HG02642 (cell line): ENCODE results near the gene C1QTNF12.

Experiments used
- ATAC-seq: cut with Tn5 transposase; IDR thresholded peaks from one replicate; pipeline ENCODE4 v1.9.1; 2021; ENCODE audit warnings: mild to moderate bottlenecking; ENCODE audit not compliant: unreplicated experiment, poor library complexity

The C1QTNF12 gene

DNA sequence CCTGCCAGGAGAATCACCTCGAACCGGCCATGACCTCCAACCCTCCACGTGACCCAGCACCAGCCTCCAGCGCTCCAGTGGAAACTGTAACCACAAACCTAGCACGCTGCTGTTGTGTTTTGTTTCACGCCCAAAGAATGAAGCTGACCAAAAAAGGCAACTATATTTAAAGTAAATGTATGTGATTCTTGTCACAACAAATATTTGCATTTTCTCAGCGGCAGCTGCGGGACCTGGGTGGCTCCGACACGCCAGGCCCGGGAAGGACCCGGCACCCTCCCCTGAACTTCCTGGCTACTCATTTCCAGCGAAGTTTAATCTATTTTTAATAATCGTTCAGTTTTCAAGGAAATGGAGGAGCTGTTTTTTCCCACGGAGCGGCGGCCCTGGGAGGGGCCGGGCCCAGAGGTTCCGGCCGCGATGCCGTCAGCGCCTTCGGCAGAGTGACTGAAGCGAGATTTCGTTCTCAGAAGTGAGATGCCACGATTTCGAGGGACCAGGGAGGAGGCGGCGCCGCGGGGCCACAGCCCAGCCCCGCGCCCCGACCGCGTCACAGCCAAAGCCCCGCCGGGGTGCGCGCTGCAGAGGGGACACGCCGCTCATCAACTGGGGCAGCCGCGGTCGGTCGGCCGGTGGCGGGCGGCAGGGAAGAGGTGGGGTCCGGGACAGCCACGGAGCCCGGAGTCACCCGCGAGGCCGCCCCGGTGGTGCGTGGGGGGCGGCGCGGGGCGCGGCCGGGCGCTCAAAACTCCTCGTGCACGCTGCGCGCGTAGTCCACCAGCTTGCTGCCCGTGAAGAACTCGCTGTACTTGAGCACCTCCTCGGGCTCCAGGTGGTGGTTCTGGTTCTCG, 29.5 kb downstream of the C1QTNF12 start:
- no peak for ATAC-seq

DNA sequence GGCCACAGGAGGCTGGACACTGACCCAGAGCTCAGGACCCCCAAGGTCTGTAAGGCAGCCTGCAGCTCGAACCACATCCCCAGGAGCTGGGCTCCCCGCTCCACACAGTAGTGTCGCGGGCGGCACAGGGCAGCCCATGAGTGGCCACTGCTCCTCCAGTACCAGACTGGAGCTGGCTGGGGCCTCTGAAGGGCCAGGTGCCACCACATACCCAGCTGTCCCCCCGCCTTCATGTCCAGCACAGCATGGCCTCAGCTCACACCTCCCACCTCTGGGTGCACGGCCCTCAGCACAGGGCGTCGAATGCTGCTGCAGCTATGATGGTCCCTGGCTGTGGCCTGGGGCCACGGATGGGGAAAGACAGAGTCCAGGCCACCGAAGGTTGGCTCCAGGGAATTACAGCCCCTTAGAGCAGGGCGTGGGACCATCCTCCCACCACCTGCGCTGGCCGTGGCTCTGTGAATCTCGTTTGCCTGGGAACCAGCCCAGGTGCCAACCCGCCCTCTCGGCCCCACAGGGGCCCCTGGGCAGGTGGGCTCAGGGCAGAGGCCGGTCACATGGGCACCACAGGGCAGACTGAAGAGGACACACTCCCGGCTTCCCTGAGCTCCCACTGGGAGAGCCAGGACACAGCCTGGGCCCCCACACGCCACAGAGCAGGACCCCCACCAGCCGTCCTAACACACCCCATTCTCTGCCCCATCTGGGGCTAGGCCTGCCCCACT, 30.5 kb downstream of the C1QTNF12 start:
- ATAC-seq = no peak

- ATAC-seq = no peak
These were observed 31.3 kb downstream of the C1QTNF12 start for GRCh38 chr1:1215080-1215676.

DNA sequence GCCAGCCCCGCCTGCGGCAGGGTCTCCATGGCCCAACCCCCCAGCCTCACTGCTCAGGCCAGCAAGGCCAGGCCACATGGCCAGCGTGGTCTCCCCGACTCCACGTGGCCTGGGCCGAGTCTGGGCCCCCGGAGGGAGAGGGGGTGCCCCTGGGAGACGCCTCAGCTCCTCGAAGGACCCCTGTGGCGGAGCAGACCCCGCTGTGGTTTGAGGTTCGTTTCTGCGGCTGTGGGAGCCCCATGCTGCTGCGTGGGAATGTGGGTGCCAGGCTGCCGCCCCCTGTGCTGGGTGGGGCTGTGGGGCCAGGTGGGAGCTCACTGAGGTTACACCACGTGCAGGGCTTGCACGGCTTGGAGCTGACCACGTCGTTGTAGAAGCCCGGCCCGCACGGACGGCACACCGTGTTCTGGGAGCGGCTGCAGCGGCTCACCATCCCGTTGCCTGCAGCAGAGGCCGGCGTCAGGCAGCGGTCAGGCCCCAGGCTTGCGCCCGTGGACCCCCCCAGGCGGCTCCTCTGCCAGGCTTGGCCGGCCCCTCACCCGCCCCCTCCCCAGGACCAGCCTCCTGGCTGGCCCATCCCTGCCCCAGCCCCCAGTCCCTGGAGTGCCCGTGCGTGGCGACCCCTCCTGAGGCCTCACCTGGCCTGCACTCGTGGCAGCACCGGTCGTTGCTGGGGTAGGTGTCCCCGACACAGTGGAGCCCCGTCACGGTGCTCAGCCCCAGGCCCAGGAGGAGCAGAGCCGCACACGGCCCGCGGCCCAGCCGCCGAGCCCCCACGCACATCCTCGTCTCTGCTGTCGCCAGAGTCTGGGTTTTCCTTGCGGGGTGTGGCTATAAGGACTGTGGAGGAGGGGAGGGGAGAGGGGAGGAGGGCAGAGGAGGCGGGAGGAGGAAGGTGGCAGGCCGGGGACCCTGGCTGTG, 32.9 kb downstream of the C1QTNF12 start, which contains the start of gene TNFRSF4:
TSS of gene TNFRSF4 (minus strand) at position 809 of the 921 bp plus-strand sequence. CDS start at position 783, 26 bp downstream.
- ATAC-seq = no peak

DNA sequence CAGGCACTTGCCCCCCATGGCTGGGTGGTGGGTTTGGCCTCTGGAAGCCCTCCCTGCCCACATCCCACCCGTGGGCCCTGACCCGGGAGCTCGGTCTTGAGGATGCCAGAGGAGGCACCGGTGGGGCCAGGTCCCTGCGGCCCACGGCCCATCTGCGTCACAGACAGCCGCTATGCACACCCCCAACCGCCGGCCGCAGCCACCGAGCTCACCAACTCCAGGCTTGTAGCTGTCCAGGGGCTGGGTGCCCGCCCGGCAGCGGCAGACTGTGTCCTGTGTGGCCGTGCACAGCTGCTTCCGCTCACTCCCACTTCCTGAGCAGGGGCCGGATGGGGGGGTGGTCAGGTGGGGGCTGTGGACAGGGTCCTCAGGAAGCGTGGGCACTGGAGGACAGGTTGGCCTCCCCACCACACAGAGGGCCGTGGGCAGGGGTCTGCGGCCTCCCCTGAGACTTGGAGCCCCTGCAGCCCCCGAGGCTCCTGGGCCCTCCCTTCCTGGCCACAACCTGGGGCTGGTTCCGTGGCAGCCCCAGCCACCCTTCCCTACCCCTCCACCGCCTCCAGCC, 33.7 kb downstream of the C1QTNF12 start:
- ATAC-seq = no peak

DNA sequence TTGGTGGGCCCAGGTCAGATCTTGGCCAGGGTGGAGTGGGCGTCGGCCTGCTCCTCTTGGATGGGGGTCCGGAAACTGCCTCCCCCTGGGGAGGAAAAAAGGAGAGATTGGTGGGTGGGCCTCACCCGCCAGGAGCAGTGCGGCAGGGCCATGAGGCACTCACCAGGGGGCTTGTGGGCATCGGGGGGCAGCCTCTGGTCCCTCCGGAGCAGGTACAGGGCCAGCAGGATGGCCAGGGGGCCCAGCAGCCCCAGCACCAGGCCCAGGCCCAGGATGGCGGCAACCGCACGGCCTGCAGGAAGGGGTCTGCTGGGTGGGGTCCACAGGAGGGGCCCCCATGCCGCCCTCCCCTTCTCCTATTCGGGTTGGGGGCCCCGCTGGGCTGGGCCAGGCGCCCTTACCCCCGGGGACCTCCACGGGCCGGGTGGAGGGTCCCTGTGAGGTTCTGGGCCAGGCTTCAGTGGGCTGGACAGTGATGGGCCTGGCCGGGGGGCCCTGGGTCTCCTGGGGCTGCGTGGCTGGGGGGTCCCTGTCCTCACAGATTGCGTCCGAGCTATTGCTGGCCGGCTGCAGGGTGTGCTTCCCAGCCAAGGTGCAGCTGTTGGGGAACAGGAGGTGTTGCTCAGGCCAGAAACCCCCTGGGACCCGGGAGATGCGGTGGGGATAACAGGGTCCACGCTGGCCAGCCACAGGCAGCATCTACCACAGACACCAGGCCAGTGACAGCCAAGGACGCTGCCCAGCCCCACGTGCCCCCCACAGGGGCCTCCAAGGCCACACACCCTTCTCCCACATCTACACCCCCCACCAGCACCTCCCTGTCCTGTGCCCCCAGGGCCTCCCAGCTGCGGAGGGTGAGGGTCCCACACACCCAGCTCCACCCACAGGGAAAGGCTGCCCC, 34.7 kb downstream of the C1QTNF12 start:
- ATAC-seq = no peak

DNA sequence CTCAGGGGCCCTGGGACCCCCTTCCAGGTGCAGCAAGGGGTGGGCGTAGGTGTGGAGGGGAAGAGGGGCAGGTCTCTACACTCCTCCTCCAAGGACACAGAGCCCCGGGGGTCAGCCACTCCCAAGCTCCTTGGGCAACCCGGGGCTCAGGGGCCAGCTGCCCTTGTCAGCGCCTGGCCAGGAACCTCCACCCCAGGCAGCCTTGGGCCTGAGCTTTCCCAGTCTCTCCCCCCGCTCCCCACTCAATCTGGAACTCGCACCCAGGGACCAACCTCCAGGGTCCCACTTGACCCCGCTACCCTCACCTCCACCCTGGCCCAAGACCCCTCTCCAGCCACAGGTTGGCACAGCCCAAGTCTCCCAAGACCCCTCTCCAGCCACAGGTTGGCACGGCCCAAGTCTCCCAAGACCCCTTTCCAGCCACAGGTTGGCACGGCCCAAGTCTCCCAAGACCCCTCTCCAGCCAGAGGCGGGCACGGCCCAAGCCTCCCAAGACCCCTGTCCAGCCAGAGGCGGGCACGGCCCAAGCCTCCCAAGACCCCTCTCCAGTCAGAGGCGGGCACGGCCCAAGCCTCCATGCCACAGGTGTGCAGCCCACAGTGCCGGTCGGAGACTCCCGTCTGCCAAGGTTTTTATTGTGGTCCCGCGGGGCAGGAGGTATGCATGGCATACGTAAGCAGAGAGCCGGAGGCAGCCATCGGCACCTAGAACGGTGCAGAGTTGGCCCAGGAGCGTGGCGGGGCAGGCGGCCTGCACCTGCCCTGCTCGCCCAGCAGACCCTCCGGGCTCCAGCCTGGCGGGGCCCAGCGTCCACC, 35.6 kb downstream of the C1QTNF12 start:
- no peak for ATAC-seq

- no peak for ATAC-seq
These were observed 37.6 kb downstream of the C1QTNF12 start for GRCh38 chr1:1208713-1209433.

DNA sequence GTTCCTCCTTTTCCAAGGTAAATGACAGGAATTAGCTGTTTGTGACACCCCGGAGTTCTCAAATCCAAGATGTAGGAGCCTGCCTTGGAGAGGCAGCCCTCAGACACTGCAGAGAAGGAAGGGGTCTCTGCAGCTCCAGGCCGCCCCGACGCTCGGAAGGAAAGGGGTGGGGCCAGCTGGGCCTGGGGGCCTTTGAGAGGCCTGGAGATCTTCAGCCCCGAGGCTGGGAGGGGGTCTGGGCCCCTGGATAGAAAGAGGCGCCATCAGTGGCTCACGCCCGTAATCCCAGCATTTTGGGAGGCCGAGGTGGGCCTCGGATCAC, 39.0 kb downstream of the C1QTNF12 start:
- no peak for ATAC-seq

DNA sequence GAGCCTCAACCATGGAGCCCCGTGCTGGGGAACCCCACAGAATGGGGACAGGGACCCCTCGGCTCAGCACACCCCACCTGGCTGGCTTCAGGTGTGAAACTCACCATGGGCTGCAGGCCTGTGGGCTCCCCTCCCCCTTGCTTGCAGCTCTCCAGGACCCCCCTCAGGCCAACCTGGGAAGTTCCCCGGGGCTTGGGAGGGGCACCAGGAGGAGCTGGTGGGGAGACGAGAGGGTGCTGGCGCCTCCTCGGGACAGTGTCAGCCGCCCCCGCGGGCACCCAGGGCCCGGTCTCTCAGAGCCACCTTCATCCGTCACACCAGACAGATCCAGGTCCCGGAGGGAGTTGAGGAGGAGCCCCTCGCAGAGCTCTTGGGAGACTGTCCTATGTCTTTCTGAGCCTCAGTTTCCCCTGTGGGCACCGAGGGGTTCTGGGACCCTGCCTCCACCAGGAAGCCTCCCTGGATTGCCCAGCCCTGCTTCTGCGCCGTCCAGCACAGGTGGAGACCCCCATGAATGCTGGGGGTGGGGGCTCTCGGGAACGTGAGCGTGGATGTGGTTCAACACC, 39.5 kb downstream of the C1QTNF12 start:
- ATAC-seq = no peak

DNA sequence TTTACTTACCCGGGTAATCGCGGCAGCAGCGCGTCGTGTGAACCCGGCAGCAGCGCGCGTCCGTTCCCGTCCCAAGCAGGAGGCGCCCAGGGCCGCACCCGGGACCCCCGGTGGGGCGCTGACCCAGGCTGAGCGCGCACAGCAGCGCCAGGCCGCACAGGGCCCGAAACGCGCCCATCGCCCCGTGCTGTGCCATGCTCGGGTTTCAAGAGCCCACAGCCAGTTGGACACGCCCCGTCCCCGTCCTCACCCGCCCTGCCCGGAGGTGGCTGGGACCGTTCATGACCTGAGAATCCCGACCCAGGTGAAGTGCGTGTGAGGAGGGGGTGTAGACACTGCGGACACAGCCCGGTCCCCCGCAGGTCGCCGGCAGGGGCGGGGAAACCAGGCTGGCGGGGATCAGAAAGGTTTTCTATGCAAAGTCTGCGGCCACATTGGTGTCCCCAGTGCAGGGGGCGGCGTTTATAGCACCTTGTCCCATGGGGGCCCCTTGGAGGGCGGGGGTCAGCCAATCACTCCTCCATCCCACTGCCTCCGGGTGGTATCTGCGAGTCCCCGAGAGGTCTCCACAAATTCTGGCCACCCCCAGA, 40.1 kb downstream of the C1QTNF12 start, which contains the start of gene TNFRSF18:
TSS of gene TNFRSF18 (minus strand) at position 217 of the 590 bp plus-strand sequence. CDS start at position 196, 21 bp downstream.
- ATAC-seq = no peak

- no peak for ATAC-seq
These were observed 40.6 kb downstream of the C1QTNF12 start for GRCh38 chr1:1205769-1206375.

GRCh38 chr1:1204998-1205768, 41.3 kb downstream of the C1QTNF12 start:
- ATAC-seq = no peak

DNA sequence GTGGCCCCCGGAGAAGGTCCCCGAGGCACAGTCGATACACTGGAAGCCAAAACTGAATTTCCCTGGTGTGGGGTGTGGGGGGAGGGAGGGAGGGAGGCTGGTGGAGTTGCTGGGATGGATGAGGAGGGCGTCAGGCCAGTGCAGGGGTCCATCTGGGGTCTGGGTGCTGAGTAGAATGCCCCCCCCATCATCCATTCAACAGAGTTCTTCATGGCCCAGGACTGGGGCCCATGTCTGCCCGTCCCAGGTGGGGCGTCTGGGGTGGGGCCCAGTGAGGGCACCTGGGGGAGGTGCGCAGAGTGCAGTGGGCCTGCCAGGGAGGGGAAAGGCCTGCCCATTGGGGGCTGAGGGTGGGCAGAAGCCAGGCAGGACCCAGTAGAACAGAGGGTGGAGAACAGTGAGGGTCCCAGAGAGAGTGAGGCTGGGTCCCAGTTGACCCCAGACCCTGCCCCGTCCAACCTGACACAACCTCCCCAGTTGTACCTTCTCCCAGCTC, 42.0 kb downstream of the C1QTNF12 start:
- ATAC-seq = no peak
